ENCODE data around the gene MACROD1. TPM values are rescaled to one million over a fixed set of nuclear protein-coding genes. Genes with fewer than 3 reads are reported as not detected.
"Not testable (repeated sequence)": the region's sequence is repeated elsewhere in the genome, so short reads cannot be mapped to it uniquely, and the experiment has no call there.

Gene MACROD1
- total RNA-seq, 2 donors from 2014 or later = 37.9 to 48.0 TPM

DNA sequence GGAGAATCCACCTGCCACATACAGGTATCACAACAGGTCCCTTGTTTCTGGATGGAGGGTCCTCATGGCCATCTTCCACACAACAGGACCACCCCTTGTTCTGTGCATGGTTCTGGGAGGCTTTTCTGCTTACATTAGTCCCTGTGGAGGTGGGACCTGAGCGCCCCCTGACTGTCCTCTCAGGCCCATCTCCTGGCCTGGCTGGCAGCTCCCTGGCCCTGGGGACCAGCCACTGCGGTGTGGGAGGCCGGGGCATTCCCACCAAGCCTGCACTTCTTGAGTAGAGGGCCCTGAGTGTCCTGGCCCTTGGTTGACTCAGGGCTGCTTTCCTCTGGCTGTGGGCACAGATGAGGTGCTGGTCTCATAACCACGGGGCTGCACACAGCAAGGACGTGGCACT is 186.5 kb downstream of the MACROD1 start:
- ATAC-seq (no peak), DNase-seq (no peak)
- intact Hi-C loops (cut with DNase I) = no loop called here

GRCh38 chr11:63978551-63979239 is 187.2 kb downstream of the MACROD1 start:
- DNase-seq = no peak
- intact Hi-C loops (cut with DNase I) = no loop called here
- ATAC-seq = no peak

GRCh38 chr11:63974259-63975143 is 191.4 kb downstream of the MACROD1 start, which contains the start of gene COX8A:
Gene COX8A, plus strand, starts transcription at chr11:63974620. Its CDS starts 61 bp downstream, at chr11:63974681.
- DNase-seq (peak; percentile 98), ATAC-seq (peak; percentile 97)
- intact Hi-C loops (cut with DNase I) = no loop called here

DNA sequence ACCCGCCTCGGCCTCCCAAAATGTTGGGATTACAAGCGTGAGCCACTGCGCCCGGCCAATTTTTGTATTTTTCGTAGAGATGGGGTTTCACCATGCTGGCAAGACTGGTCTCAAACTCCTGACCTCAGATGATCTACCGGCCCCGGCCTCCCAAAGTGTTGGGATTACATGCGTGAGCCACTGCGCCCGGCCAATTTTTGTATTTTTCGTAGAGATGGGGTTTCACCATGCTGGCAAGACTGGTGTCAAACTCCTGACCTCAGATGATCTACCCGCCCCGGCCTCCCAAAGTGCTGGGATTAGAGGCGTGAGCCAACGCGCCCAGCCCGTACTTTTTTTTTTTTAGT is 192.0 kb downstream of the MACROD1 start:
- ATAC-seq; DNase-seq; intact Hi-C loops (cut with DNase I): not testable (repeated sequence)

DNA sequence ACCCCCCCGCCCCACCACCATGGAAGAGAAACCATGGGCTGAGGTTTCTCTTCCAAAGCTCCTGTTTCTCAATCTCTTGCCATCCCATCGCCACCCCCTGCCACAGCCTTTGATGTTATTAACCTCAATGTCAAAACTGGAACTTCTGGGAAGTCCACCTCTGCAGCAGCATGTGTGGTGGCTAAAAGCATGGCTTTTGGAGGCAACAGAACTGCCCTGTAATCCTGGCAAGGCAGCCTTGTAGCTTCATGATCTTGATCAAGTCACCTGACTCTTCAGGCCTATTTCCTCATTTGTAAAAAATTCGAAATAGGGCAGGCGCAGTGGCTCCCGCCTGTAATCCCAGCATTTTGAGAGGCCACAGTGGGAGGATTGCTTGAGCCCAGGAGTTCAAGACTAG is 195.0 kb downstream of the MACROD1 start:
- ATAC-seq (no peak), DNase-seq (no peak)
- intact Hi-C loops (cut with DNase I) = no loop called here

DNA sequence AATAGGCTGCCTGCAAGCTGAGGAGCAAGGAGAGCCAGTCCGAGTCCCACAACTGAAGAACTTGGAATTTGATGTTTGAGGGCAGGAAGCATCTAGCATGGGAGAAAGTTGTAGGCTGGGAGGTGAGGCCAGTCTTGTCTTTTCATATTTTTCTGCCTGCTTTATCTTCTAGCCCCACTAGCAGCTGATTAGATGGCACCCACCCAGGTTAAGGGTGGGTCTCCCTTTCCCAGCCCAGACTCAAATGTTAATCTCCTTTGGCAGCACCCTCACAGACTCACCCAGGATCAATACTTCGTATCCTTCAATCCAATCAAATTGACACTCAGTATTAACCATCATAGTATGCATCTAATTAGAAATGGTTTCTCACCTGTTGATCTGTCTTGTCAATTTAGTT is 196.5 kb downstream of the MACROD1 start:
- DNase-seq = no peak
- intact Hi-C loops (cut with DNase I) = no loop called here
- no peak for ATAC-seq

- intact Hi-C loops (cut with DNase I) = no loop called here
- ATAC-seq (no peak), DNase-seq (no peak)
Observed at GRCh38 chr11:63966444-63966843, 199.5 kb downstream of the MACROD1 start.

DNA sequence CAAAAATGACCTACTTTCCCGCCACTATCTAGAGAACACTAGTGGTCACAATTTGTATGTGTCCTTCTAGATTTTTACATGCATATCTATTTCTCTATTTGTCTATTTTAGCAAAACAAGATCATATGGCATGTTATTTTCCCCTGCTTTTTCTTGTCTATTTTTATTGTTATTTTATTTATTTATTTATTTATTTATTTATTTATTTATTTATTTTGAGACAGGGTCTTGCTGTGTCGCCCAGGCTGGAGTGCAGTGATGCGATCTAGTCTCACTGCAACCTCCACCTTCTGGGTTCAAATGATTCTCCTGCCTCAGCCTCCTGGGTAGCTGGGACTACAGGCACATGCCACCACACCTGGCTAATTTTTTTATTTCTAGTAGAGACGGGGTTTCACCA is 202.0 kb downstream of the MACROD1 start:
- intact Hi-C loops (cut with DNase I); ATAC-seq; DNase-seq: not testable (repeated sequence)

- ATAC-seq = peak in 1 of 2 donors; percentile 60
Observed at GRCh38 chr11:63961608-63962412, 204.1 kb downstream of the MACROD1 start.

DNA sequence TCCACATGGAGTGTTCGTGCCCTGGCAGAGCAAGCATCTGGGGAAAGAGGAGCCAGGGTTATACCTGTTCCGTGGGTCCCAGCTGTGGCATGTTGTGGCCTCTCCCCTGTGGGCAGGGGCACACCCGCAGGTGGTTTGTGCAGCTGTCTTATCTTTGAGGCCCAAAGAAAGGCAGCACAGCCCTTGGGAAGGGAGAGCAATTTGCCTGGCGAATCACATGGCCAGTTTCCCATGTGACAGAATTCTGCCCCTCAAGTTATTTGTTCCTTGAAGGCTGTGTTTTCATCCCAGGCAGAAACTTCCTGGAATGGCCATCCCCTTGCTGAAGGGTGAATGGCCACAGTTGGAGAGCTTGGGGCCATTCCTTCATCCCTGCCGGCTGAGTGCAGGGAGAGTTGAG is 207.9 kb downstream of the MACROD1 start:
- DNase-seq (no peak), ATAC-seq (no peak)
- intact Hi-C loops (cut with DNase I) = no loop called here

More at GRCh38 chr11:63961608-63962412, 204.1 kb downstream of the MACROD1 start:
- intact Hi-C loops (cut with DNase I) = no loop called here
- DNase-seq = no peak

GRCh38 chr11:63952570-63952969 is 213.3 kb downstream of the MACROD1 start:
- intact Hi-C loops (cut with DNase I) = no loop called here
- ATAC-seq (no peak), DNase-seq (no peak)

DNA sequence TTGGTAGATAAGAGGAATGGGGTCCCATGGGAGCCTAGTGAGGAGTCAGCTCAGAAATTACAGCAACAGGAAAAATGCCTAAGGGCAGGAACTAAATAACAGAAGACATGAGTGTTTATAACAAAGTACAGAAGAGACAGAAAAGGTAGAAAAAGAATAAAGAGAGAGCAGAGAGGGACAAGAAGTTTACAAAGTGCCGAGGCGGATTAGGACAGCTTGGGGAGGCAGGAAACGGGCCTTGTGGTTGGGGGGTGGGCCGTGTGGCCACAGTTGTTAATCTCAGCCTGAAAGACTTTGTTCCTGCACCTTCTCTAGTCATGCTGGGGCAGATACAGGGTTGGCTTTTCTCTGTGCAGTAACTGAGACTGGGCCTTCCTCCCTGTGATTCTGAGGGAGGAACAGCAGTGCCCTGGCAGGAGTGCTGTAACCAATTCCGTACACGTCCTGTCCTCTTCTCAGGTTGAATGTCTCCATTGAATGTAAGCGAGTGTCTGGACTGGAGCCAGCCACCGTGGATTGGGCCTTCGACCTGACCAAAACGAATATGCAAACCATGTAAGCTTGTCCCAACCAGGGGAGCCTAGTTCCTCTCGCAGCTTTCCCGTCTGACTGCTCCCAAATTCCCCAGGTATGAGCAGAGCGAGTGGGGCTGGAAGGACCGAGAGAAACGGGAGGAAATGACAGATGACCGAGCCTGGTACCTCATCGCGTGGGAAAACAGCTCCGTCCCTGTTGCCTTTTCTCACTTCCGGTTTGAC is 214.0 kb downstream of the MACROD1 start:
- DNase-seq (no peak), ATAC-seq (no peak)
- intact Hi-C loops (cut with DNase I) = no loop called here

Other genes with a start within 250 kb of the MACROD1 start
- 1 to 10 TPM; 2.3 to 8.3 TPM for gene RCOR2, start 248.9 kb downstream of the MACROD1 start, total RNA-seq
- gene NAA40, start 227.1 kb downstream of the MACROD1 start, total RNA-seq = 10 to 100 TPM; 26.0 to 29.1 TPM
- 100 to 1,000 TPM; 786 to 820 TPM for gene COX8A, start 191.5 kb downstream of the MACROD1 start, total RNA-seq
- 10 to 100 TPM; 44.4 to 47.8 TPM for gene OTUB1, start 179.7 kb downstream of the MACROD1 start, total RNA-seq
- 1 to 10 TPM; 1.3 to 1.6 TPM for gene FLRT1, start 130.2 kb downstream of the MACROD1 start, total RNA-seq
- 100 to 1,000 TPM; 102 to 125 TPM for gene STIP1, start 20.1 kb upstream of the MACROD1 start, total RNA-seq
- gene FERMT3, start 40.6 kb upstream of the MACROD1 start, total RNA-seq = 10 to 100 TPM; 23.8 to 25.8 TPM
- gene TRPT1, start 60.1 kb upstream of the MACROD1 start, total RNA-seq = 10 to 100 TPM; 59.6 to 61.2 TPM
- gene NUDT22, start 60.2 kb upstream of the MACROD1 start, total RNA-seq = 10 to 100 TPM; 58.8 to 82.0 TPM
- 10 to 100 TPM; 49.2 to 49.3 TPM for gene DNAJC4, start 64.4 kb upstream of the MACROD1 start, total RNA-seq
- gene VEGFB, start 68.5 kb upstream of the MACROD1 start, total RNA-seq = 100 to 1,000 TPM; 276 to 310 TPM
- gene FKBP2, start 75.0 kb upstream of the MACROD1 start, total RNA-seq = 10 to 100 TPM; 63.9 to 66.9 TPM
- gene PPP1R14B, start 80.8 kb upstream of the MACROD1 start, total RNA-seq = 100 to 1,000 TPM; 122 to 135 TPM
- 10 to 100 TPM; 13.6 to 14.4 TPM for gene PLCB3, start 85.4 kb upstream of the MACROD1 start, total RNA-seq
- 10 to 100 TPM; 68.9 to 96.3 TPM for gene BAD, start 118.6 kb upstream of the MACROD1 start, total RNA-seq
- gene GPR137, start 119.7 kb upstream of the MACROD1 start, total RNA-seq = 10 to 100 TPM; 31.6 to 32.6 TPM
- gene KCNK4, start 125.2 kb upstream of the MACROD1 start, total RNA-seq = under 1 TPM in 1 of 2 donors, not detected in 1; 0.13 TPM
- gene CATSPERZ, start 134.2 kb upstream of the MACROD1 start, total RNA-seq = under 1 TPM in 1 of 2 donors, not detected in 1; 0.32 TPM
- gene ESRRA, start 139.4 kb upstream of the MACROD1 start, total RNA-seq = 100 to 1,000 TPM; 147 to 150 TPM
- 100 to 1,000 TPM in 1 of 2 donors, 10 to 100 TPM in 1; 94.1 to 101 TPM for gene TRMT112, start 151.4 kb upstream of the MACROD1 start, total RNA-seq
- gene PRDX5, start 152.0 kb upstream of the MACROD1 start, total RNA-seq = 100 to 1,000 TPM; 264 to 298 TPM
- 10 to 100 TPM in 1 of 2 donors, 1 to 10 TPM in 1; 9.2 to 10.6 TPM for gene CCDC88B, start 174.1 kb upstream of the MACROD1 start, total RNA-seq
- gene RPS6KA4, start 193.0 kb upstream of the MACROD1 start, total RNA-seq = 10 to 100 TPM; 18.1 to 20.1 TPM

All from left cardiac atrium (tissue), 4 donors.